Endothelial cell of umbilical vein (primary cell): ENCODE measurements around the gene EFS. TPM values are rescaled to one million over a fixed set of nuclear protein-coding genes. Genes with fewer than 3 reads are reported as not detected.

ENCODE experiments used
- BruUV-seq: library from RNA; stranded (reverse); fragments of 400-500 nt; replicated peaks from 2 replicates; lab custom pipeline; 2021; lab: Mats Ljungman, UMichigan
- CTCF ChIA-PET: fragments of 300-600, 350-600 bp; sonication (Branson Sonifier 250); formaldehyde crosslinking; loops from one replicate; lab custom pipeline; 2021; ENCODE audit warnings: antibody characterized with exemption, inconsistent platforms; lab: Charles Lee
- POLR2A ChIA-PET: fragments of 300-600, 350-600 bp; sonication (Branson Sonifier 250); formaldehyde crosslinking; loops from one replicate; lab custom pipeline; 2021; ENCODE audit warnings: antibody characterized with exemption, inconsistent platforms; lab: Charles Lee
- DNase-seq: peaks from one replicate; pipeline ENCODE4 v3.0.0-alpha.2; 2011; ENCODE audit warnings: low read depth, low spot score
- FAIRE-seq: peaks from 2 replicates; lab custom pipeline; 2011; peaks lifted over from hg19 to GRCh38; lab: Jason Lieb, UNC
- H2AFZ ChIP-seq: 2 replicates; pipeline ENCODE4 v1.6.0; 2012; ENCODE audit warnings: low read depth, low read length, control low read depth, inconsistent platforms
- H3K27ac ChIP-seq: 2 replicates; pipeline ENCODE4 v1.5.1; 2011; ENCODE audit warnings: low read depth, mild to moderate bottlenecking, control low read depth, low read length, moderate library complexity; ENCODE audit not compliant: insufficient read depth
- H3K27me3 ChIP-seq, 2 experiments: 2 replicates each; pipeline versions ENCODE4 v1.6.0 to v1.6.1; 2011; ENCODE audit warnings: low read length in 2 of 2, mixed read lengths in 1 of 2; ENCODE audit not compliant: control insufficient read depth in 2 of 2, insufficient read depth in 2 of 2
- H3K36me3 ChIP-seq, 2 experiments: 2 replicates in 1 of 2; 3 replicates in 1 of 2; pipeline ENCODE4 v1.5.1; 2011; ENCODE audit warnings: low read length in 2 of 2, mild to moderate bottlenecking in 1 of 2, moderate library complexity in 1 of 2; ENCODE audit not compliant: control insufficient read depth in 2 of 2, insufficient read depth in 2 of 2; ENCODE audit errors: extremely low read depth in 1 of 2
- H3K4me1 ChIP-seq: 3 replicates; pipeline ENCODE4 v1.5.1; 2011; ENCODE audit warnings: mild to moderate bottlenecking, low read length; ENCODE audit not compliant: control insufficient read depth, insufficient read depth; ENCODE audit errors: extremely low read depth
- H3K4me2 ChIP-seq: 2 replicates; pipeline ENCODE4 v1.6.1; 2011; ENCODE audit warnings: low read length, control low read depth, mixed read lengths; ENCODE audit not compliant: insufficient read depth
- H3K4me3 ChIP-seq, 3 experiments: fragments of 200-600 bp in 1 of 3; sonication (generic), shearing (Covaris generic) in 1 of 3; replicated peaks in 1 of 3; 2 replicates each; pipeline ENCODE4 v1.5.1; 2011 to 2016; ENCODE audit warnings: control low read depth in 3 of 3, low read length in 3 of 3, mild to moderate bottlenecking in 2 of 3, inconsistent platforms in 1 of 3, low read depth in 1 of 3, moderate library complexity in 1 of 3; ENCODE audit not compliant: insufficient read depth in 1 of 3
- H3K79me2 ChIP-seq: 2 replicates; pipeline ENCODE4 v1.6.0; 2012; ENCODE audit warnings: low read length, inconsistent platforms; ENCODE audit not compliant: control insufficient read depth, insufficient read depth
- H3K9ac ChIP-seq: replicated peaks from 2 replicates; pipeline ENCODE3; 2011; ENCODE audit warnings: low read length, control low read depth; ENCODE audit not compliant: insufficient read depth; ENCODE audit errors: extremely low read depth
- H3K9me1 ChIP-seq: replicated peaks from 3 replicates; pipeline ENCODE4 v1.6.0; 2011; ENCODE audit warnings: mild to moderate bottlenecking, low read length; ENCODE audit not compliant: control insufficient read depth, insufficient read depth; ENCODE audit errors: extremely low read depth
- H3K9me3 ChIP-seq: replicated peaks from 2 replicates; pipeline ENCODE4 v1.5.1; 2012; ENCODE audit warnings: low read length, inconsistent platforms; ENCODE audit not compliant: control insufficient read depth, insufficient read depth
- H4K20me1 ChIP-seq: replicated peaks from 2 replicates; pipeline ENCODE3; 2011; ENCODE audit warnings: mild to moderate bottlenecking, low read length; ENCODE audit not compliant: control insufficient read depth, insufficient read depth; ENCODE audit errors: extremely low read depth
- EZH2 ChIP-seq: IDR thresholded peaks from 2 replicates; pipeline ENCODE4 v1.6.1; 2012; ENCODE audit warnings: borderline replicate concordance, low read depth, mild to moderate bottlenecking, moderate library complexity, low read length, inconsistent platforms; ENCODE audit not compliant: severe bottlenecking
- FOS ChIP-seq: IDR thresholded peaks from 2 replicates; pipeline ENCODE4 v1.6.1; 2011; ENCODE audit warnings: mild to moderate bottlenecking, low read length, moderate library complexity, borderline replicate concordance; ENCODE audit not compliant: insufficient read depth
- GATA2 ChIP-seq: IDR thresholded peaks from 2 replicates; pipeline ENCODE4 v1.7.0; 2011; ENCODE audit warnings: low read depth, mild to moderate bottlenecking, moderate library complexity, mixed read lengths, low read length; ENCODE audit not compliant: insufficient read length, insufficient read depth
- JUN ChIP-seq: IDR thresholded peaks from 2 replicates; pipeline ENCODE4 v1.6.1; 2011; ENCODE audit warnings: borderline replicate concordance, low read depth; ENCODE audit not compliant: insufficient read length, insufficient read depth
- MYC ChIP-seq: IDR thresholded peaks from one replicate; pipeline ENCODE4 v1.6.1; 2011; ENCODE audit warnings: mild to moderate bottlenecking, low read depth, low read length
- POLR2A ChIP-seq: IDR thresholded peaks from 2 replicates; pipeline ENCODE4 v1.6.1; 2012; ENCODE audit warnings: low read depth, mild to moderate bottlenecking, control low read depth, low read length
- POLR2AphosphoS5 ChIP-seq: IDR thresholded peaks from 2 replicates; pipeline ENCODE4 v1.6.1; 2012; ENCODE audit warnings: low read depth, mild to moderate bottlenecking, control low read depth, low read length, moderate library complexity; ENCODE audit not compliant: insufficient read depth
- dilution Hi-C: fragments of 300-500 bp; cut with MboI; formaldehyde crosslinking; loops from one replicate; pipeline ENCODE4 v1.15.0; 2019; ENCODE audit warnings: low sequenced_read_pairs; ENCODE audit not compliant: extremely low pct_ligation_motif_present
- intact Hi-C: fragments of 100-400 bp; cut with micrococcal nuclease; formaldehyde crosslinking; loops from one replicate; pipeline ENCODE4 v1.10.0; 2022
- polyA plus RNA-seq, 4 experiments: library from polyadenylated mRNA; depleted of rRNA in 3 of 4; stranded (reverse) in 3 of 4; unstranded in 1 of 4; fragments of >200 nt; gene quantifications; 2 replicates each; pipeline versions ENCODE4 v1.2.1 to v1.2.3, GENCODE V29; 2011 to 2012; ENCODE audit warnings: missing spikeins in 1 of 4
- total RNA-seq: library from RNA; stranded (reverse); gene quantifications from 2 replicates; pipeline ENCODE4 v1.2.3, GENCODE V29; 2021
- TF ChIP-seq, protein P1 (sequence below), 2 donors: IDR thresholded peaks; 1 replicate in 1 of 2; 2 replicates in 1 of 2; pipeline ENCODE4 v1.5.1; 2011; ENCODE audit warnings: low read length in 2 of 2, mild to moderate bottlenecking in 2 of 2, moderate library complexity in 2 of 2, control low read depth in 1 of 2, inconsistent platforms in 1 of 2, low read depth in 1 of 2; ENCODE audit not compliant: insufficient read depth in 1 of 2; ENCODE audit errors: extremely low read depth in 1 of 2
- TF ChIP-seq, protein P2 (sequence below): IDR thresholded peaks from 2 replicates; pipeline ENCODE4 v1.6.1; 2011; ENCODE audit not compliant: insufficient read depth, insufficient read length

EFS gene
- total and polyA plus RNA-seq, 2 donors (not counting 3 experiments of a cell fraction or from before 2014, with no cell fraction given): 0.03 to 0.13 TPM

DNA sequence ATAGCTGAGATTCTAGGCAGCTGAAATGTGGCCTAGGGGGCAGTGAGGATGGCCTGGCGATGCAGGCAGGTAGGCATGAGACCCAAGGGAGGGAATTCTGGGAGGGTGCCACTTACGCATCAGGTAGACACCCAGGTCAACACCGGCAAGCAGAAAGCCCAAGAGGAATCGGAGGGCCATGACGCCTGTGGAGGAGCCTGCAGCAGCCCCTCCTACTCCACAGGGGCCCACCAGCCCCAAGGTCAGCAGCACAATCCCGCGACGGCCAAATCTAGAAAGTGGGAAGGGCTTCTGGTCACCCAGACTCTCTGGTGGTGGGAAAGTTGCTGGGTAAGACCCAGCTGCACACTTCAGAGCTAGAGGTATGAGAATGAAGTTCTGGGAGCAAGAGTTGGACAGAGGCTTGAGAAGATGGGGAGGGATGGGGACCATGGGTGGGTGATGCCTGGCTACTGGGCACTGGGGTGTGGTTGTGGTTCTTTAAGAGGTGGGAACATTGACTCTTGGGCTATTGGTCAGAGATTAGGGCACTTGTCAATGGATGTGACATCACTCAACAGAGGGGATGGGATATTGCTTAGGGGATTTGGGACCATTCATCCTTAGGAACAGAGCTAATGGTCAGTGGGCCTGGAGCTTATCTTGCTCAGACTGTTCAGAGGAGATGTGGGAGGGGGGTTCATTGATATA lies 15.7 kb downstream of the EFS start:
- CTCF ChIA-PET: no interaction called here

More for the DNA sequence above, 15.7 kb downstream of the EFS start:
- DNase-seq (no peak), FAIRE-seq (no peak)
- POLR2A ChIA-PET: no interaction called here
- H3K36me3 ChIP-seq: no peaks in the 10 kb centered on the region
- intact Hi-C loops: no loop called here
- TF ChIP-seq EZH2 (no peak), GATA2 (no peak), MYC (no peak), JUN (no peak), POLR2A (no peak), POLR2AphosphoS5 (no peak), FOS (no peak)
- TF ChIP-seq, protein P1, sequence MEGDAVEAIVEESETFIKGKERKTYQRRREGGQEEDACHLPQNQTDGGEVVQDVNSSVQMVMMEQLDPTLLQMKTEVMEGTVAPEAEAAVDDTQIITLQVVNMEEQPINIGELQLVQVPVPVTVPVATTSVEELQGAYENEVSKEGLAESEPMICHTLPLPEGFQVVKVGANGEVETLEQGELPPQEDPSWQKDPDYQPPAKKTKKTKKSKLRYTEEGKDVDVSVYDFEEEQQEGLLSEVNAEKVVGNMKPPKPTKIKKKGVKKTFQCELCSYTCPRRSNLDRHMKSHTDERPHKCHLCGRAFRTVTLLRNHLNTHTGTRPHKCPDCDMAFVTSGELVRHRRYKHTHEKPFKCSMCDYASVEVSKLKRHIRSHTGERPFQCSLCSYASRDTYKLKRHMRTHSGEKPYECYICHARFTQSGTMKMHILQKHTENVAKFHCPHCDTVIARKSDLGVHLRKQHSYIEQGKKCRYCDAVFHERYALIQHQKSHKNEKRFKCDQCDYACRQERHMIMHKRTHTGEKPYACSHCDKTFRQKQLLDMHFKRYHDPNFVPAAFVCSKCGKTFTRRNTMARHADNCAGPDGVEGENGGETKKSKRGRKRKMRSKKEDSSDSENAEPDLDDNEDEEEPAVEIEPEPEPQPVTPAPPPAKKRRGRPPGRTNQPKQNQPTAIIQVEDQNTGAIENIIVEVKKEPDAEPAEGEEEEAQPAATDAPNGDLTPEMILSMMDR (IDR thresholded peaks at IDR 0.05; ENCODE audit: extremely low read depth in 1 of 2, insufficient read depth in 1 of 2, low read depth in 1 of 2, low read length in 2 of 2): no peak
- TF ChIP-seq, protein P2, sequence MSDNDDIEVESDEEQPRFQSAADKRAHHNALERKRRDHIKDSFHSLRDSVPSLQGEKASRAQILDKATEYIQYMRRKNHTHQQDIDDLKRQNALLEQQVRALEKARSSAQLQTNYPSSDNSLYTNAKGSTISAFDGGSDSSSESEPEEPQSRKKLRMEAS: no peak
- H3K27ac ChIP-seq: no peak overlapping the region
- no TSS peak for BruUV-seq
- H3K27me3 ChIP-seq: peaks cover 32 to 34% of the 10 kb centered on the region in 2 experiments
- H2AFZ ChIP-seq: no peak overlapping the region
- no peaks in the 10 kb centered on the region for H4K20me1 ChIP-seq
- no peaks in the 10 kb centered on the region for H3K9me3 ChIP-seq
- H3K9ac ChIP-seq: no peak overlapping the region
- H3K4me3 ChIP-seq: no peak overlapping the region
- dilution Hi-C loops: no loop called here
- H3K4me2 ChIP-seq: no peak overlapping the region
- no peaks in the 10 kb centered on the region for H3K79me2 ChIP-seq
- H3K9me1 ChIP-seq: no peaks in the 10 kb centered on the region
- H3K4me1 ChIP-seq: no peaks in the 10 kb centered on the region
